Measurements from ENCODE around the gene NSD1.

The NSD1 gene

DNA sequence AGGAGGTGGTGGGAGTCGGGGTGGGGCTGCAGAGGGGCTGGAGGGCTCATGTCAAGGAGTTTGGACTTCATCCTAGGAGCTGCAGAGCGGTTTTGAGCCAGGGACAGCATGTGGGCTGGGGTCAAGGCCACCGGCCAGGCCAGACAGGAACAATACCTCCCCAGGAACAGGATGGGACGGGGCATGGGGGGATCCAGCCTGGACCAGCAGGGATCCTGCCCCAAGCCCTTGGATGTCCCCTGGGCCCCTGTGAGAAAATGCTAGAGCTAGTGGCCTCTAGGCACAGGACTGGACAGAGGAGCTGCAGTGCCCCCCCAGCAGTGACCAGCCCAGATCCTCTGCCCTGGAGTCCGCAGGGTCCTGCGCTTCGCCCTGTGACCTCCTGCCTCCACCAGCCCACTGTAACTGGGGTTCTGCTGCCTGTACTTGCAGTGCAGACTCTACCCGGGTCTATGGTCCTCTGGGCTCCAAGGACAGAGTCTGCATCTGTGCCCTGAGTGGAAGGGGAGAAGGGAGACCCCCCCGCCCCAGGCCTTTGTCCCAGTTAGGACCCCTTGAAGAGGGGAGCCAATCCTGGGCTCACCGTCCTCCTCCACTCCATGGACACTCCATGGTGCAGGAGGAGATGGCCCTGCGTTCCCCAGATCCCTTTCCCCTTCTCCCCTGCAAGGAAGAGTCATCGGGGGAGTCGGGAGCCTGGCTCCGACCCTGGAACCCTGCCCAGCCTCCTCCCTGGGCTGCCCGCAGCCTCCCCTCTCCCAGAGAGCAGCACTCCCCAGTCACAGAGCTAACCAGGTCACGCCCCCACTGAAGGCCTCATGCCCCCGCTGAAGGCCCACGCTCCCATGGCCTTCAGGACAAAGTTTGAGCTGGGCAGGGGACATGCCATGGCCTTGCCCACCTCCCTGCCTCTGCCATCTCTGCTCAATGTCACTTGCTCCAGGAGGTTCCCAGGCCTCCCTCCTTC is 181.1 kb downstream of the NSD1 start:
- Histone ChIP-seq H3K4me1 (ENCODE audit: control insufficient read depth, low read length) (peaks cover 26% of the 10 kb centered on the region), H3K27me3 (ENCODE audit: control insufficient read depth, low read length) (no peaks in the 10 kb centered on the region), H3F3A (ENCODE audit: control insufficient read depth, insufficient read depth) (0 out of 2 replicates have a peak, but pooled peaks cover 10% of the 10 kb centered on the region), H3K4me3 (ENCODE audit: low read length) (no peak overlapping the region), H3K36me3 (ENCODE audit: control insufficient read depth, low read length) (peaks cover 20% of the 10 kb centered on the region), H3K4me2 (ENCODE audit: low read length) (no peak overlapping the region), H3K9me3 (ENCODE audit: control insufficient read depth, insufficient read depth, low read length) (peaks cover 2% of the 10 kb centered on the region), H3K9me2 (replicated peaks; ENCODE audit: control insufficient read depth, low read length) (no peaks in the 10 kb centered on the region), H3K79me2 (ENCODE audit: control insufficient read depth, low read length) (peaks cover 19% of the 10 kb centered on the region), H4K20me1 (ENCODE audit: control insufficient read depth, insufficient read depth, low read depth, low read length) (peaks cover 10% of the 10 kb centered on the region), H3K27ac (ENCODE audit: low read depth, low read length) (no peak overlapping the region)
- TF ChIP-seq, protein P1, sequence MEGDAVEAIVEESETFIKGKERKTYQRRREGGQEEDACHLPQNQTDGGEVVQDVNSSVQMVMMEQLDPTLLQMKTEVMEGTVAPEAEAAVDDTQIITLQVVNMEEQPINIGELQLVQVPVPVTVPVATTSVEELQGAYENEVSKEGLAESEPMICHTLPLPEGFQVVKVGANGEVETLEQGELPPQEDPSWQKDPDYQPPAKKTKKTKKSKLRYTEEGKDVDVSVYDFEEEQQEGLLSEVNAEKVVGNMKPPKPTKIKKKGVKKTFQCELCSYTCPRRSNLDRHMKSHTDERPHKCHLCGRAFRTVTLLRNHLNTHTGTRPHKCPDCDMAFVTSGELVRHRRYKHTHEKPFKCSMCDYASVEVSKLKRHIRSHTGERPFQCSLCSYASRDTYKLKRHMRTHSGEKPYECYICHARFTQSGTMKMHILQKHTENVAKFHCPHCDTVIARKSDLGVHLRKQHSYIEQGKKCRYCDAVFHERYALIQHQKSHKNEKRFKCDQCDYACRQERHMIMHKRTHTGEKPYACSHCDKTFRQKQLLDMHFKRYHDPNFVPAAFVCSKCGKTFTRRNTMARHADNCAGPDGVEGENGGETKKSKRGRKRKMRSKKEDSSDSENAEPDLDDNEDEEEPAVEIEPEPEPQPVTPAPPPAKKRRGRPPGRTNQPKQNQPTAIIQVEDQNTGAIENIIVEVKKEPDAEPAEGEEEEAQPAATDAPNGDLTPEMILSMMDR (IDR thresholded peaks at IDR 0.05; ENCODE audit: low read depth, low read length, poor library complexity, severe bottlenecking) = no peak
- TF ChIP-seq EZH2phosphoT487 (IDR thresholded peaks at IDR 0.05; ENCODE audit: borderline replicate concordance, low read length) = no peak

DNA sequence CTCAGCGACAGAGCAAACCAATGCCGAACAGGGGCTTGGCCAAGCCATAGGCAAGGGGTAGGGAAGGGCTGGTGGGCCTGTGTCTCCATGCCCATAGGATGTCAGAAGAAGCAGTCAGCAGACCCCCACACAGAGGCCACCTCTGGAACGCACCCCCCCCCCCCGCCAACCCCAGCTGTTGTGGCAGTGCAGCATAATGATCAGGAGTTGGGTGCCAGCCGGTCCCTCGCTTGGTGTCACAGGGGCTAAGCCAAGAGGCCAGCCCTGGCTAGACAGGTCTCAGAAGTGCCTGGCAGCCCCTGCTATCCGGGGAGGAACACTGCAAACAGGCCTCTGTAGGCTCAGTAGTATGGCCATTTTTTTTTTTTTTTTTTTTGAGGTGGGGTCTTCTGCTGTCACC is 181.8 kb downstream of the NSD1 start:
- peaks cover 11% of the 10 kb centered on the region for H3K79me2 ChIP-seq (ENCODE audit: control insufficient read depth, low read length)
- no peaks in the 10 kb centered on the region for H3K9me2 ChIP-seq (replicated peaks; ENCODE audit: control insufficient read depth, low read length)
- 0 out of 2 replicates have a peak, but pooled peaks cover 3% of the 10 kb centered on the region for H3F3A ChIP-seq (ENCODE audit: control insufficient read depth, insufficient read depth)
- no peaks in the 10 kb centered on the region for H3K27me3 ChIP-seq (ENCODE audit: control insufficient read depth, low read length)
- no peak overlapping the region for H3K27ac ChIP-seq (ENCODE audit: low read depth, low read length)
- no peak for TF ChIP-seq EZH2phosphoT487 (IDR thresholded peaks at IDR 0.05; ENCODE audit: borderline replicate concordance, low read length)
- TF ChIP-seq, protein P1 (IDR thresholded peaks at IDR 0.05; ENCODE audit: low read depth, low read length, poor library complexity, severe bottlenecking) = no peak
- H3K9me3 ChIP-seq (ENCODE audit: control insufficient read depth, insufficient read depth, low read length) = peaks cover 9% of the 10 kb centered on the region
- H4K20me1 ChIP-seq (ENCODE audit: control insufficient read depth, insufficient read depth, low read depth, low read length) = peaks cover 3% of the 10 kb centered on the region
- H3K4me1 ChIP-seq (ENCODE audit: control insufficient read depth, low read length) = peaks cover 19% of the 10 kb centered on the region
- H3K4me2 ChIP-seq (ENCODE audit: low read length) = no peak overlapping the region
- no peak overlapping the region for H3K4me3 ChIP-seq (ENCODE audit: low read length)
- peaks cover 20% of the 10 kb centered on the region for H3K36me3 ChIP-seq (ENCODE audit: control insufficient read depth, low read length)

DNA sequence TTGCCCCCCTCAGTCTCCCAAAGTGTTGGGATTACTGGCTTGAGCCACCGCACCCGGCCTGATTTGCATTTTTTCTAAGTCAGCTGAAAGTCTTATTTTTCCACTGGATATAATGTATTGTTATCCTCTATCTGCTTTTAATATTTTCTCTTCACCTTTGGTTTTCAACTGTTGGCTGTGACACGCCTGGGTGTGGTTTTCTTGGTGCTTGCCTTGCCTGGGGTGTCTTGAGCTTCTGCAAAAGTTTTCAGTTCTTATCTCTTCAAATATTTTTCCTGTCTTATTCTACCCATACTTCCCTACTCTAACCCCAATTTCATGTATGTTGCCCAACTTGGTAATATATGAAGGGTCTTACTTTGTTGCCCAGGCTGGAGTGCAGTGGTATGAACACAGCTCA is 182.4 kb downstream of the NSD1 start:
- Histone ChIP-seq H4K20me1 (ENCODE audit: control insufficient read depth, insufficient read depth, low read depth, low read length) (no peaks in the 10 kb centered on the region), H3K9me2 (replicated peaks; ENCODE audit: control insufficient read depth, low read length) (no peaks in the 10 kb centered on the region), H3K36me3 (ENCODE audit: control insufficient read depth, low read length) (peaks cover 14% of the 10 kb centered on the region), H3K4me3 (ENCODE audit: low read length) (no peak overlapping the region), H3F3A (ENCODE audit: control insufficient read depth, insufficient read depth) (0 out of 2 replicates have a peak, but pooled peaks cover 2% of the 10 kb centered on the region), H3K79me2 (ENCODE audit: control insufficient read depth, low read length) (peaks cover 5% of the 10 kb centered on the region), H3K27ac (ENCODE audit: low read depth, low read length) (no peak overlapping the region), H3K27me3 (ENCODE audit: control insufficient read depth, low read length) (no peaks in the 10 kb centered on the region), H3K9me3 (ENCODE audit: control insufficient read depth, insufficient read depth, low read length) (peaks cover 9% of the 10 kb centered on the region), H3K4me1 (ENCODE audit: control insufficient read depth, low read length) (peaks cover 19% of the 10 kb centered on the region), H3K4me2 (ENCODE audit: low read length) (no peak overlapping the region)
- TF ChIP-seq, protein P1 (IDR thresholded peaks at IDR 0.05; ENCODE audit: low read depth, low read length, poor library complexity, severe bottlenecking) = no peak
- no peak for TF ChIP-seq EZH2phosphoT487 (IDR thresholded peaks at IDR 0.05; ENCODE audit: borderline replicate concordance, low read length)

Data from DOHH2 (cell line).